NCI-H1092 treated with DMSO at 0.1 percent for 48 hours (cell line): ENCODE measurements around the gene PSMD5.

ENCODE experiments used
- DNase-seq: peaks from one replicate; lab custom pipeline; 2025; lab: John Stamatoyannopoulos, UW

PSMD5 gene

GRCh38 chr9:120842685-120843485 lies at the start of gene PSMD5:
Gene PSMD5 (minus strand): TSS chr9:120842922. CDS start chr9:120842909, 13 bp downstream.
- peak; percentile 98 for DNase-seq

- peak; percentile 47 for DNase-seq
These were observed 49.4 kb upstream of the PSMD5 start for GRCh38 chr9:120891884-120892747.

GRCh38 chr9:120891245-120891883 lies 48.6 kb upstream of the PSMD5 start:
- no peak for DNase-seq

GRCh38 chr9:120890320-120891244 lies 47.9 kb upstream of the PSMD5 start:
- no peak for DNase-seq

- peak; percentile 36 for DNase-seq
These were observed 47.0 kb upstream of the PSMD5 start for GRCh38 chr9:120889606-120890271.

GRCh38 chr9:120888626-120889025 lies 45.9 kb upstream of the PSMD5 start:
- no peak for DNase-seq

- no peak for DNase-seq
These were observed 43.8 kb upstream of the PSMD5 start for GRCh38 chr9:120886490-120886967.

- DNase-seq, result no peak
These were observed 43.2 kb upstream of the PSMD5 start for GRCh38 chr9:120885958-120886357.

GRCh38 chr9:120885457-120885856 lies 42.7 kb upstream of the PSMD5 start:
- DNase-seq, result no peak

GRCh38 chr9:120883608-120883996 lies 40.9 kb upstream of the PSMD5 start:
- DNase-seq, result no peak

GRCh38 chr9:120882935-120883607 lies 40.3 kb upstream of the PSMD5 start:
- no peak for DNase-seq

GRCh38 chr9:120879446-120879845 lies 36.7 kb upstream of the PSMD5 start:
- DNase-seq, result no peak

- peak; percentile 32 for DNase-seq
These were observed 35.7 kb upstream of the PSMD5 start for GRCh38 chr9:120878188-120879130.

GRCh38 chr9:120877276-120878034 lies 34.7 kb upstream of the PSMD5 start:
- DNase-seq, result peak; percentile 75

- DNase-seq, result peak; percentile 51
These were observed 34.1 kb upstream of the PSMD5 start, which contains the start of gene PHF19 for GRCh38 chr9:120876842-120877240. Gene PHF19 (minus strand): TSS chr9:120877188. CDS start chr9:120874741, 2,447 bp downstream.

- DNase-seq, result peak; percentile 90
These were observed 33.5 kb upstream of the PSMD5 start for GRCh38 chr9:120875954-120876841.

GRCh38 chr9:120875643-120875953 lies 32.9 kb upstream of the PSMD5 start:
- no peak for DNase-seq
